ENCODE data around the gene ACTN4. TPM values are rescaled to one million over a fixed set of nuclear protein-coding genes. Genes with fewer than 3 reads are reported as not detected.

Gene ACTN4
- polyA plus RNA-seq, 1 experiment = 970 TPM

DNA sequence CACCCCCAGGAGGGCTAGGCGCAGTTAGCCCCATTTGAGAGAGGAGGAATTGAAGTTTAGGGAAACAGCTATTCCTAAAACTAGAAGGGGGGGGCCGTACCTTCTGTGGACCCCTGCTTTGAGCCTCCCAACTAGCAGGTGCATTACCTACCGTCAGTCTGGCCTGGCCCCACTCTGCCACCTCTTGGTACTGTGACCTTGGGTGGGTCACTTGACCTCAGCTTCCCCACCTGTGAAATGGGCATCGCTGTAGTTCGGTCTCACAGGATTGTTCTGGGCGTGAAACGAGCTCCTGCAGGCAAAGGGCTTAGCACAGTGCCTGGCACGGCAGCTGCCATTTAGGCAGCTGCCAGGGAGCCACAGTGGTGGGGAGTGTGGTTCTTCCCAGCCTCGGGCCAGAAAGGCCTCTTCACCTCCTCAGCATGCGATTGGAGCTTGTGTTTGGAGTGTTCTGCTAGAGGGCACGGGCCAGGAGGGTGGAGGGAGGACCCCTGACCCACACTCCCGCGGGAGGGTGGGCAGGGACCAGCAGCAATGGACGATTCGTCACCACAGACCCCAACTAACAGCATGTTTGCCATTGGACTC is 64.8 kb downstream of the ACTN4 start:
- ChIA-PET POLR2A (interaction anchor here (1.4 kb wide), 1 partner anchor 20 kb away, joined by 4 read pairs; no protein-coding TSS in a partner anchor), CTCF (interaction anchor here (0.6 to 1.9 kb wide), 5 partner anchors 16 to 77 kb away, joined by 3 to 6 read pairs (median 4); no protein-coding TSS in a partner anchor)
- Histone ChIP-seq H3K27me3 (ENCODE audit: control insufficient read depth, insufficient read depth, low read length) (no peaks in the 10 kb centered on the region), H3K4me3 (ENCODE audit: low read depth, low read length) (no peak overlapping the region), H3K36me3 (ENCODE audit: control insufficient read depth, insufficient read depth, low read length) (peaks cover 69% of the 10 kb centered on the region)
- TF ChIP-seq, protein P1, sequence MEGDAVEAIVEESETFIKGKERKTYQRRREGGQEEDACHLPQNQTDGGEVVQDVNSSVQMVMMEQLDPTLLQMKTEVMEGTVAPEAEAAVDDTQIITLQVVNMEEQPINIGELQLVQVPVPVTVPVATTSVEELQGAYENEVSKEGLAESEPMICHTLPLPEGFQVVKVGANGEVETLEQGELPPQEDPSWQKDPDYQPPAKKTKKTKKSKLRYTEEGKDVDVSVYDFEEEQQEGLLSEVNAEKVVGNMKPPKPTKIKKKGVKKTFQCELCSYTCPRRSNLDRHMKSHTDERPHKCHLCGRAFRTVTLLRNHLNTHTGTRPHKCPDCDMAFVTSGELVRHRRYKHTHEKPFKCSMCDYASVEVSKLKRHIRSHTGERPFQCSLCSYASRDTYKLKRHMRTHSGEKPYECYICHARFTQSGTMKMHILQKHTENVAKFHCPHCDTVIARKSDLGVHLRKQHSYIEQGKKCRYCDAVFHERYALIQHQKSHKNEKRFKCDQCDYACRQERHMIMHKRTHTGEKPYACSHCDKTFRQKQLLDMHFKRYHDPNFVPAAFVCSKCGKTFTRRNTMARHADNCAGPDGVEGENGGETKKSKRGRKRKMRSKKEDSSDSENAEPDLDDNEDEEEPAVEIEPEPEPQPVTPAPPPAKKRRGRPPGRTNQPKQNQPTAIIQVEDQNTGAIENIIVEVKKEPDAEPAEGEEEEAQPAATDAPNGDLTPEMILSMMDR (IDR thresholded peaks at IDR 0.05; ENCODE audit: insufficient read depth, low read depth, low read length) = no peak
- no peak for DNase-seq (ENCODE audit: low read depth)

DNA sequence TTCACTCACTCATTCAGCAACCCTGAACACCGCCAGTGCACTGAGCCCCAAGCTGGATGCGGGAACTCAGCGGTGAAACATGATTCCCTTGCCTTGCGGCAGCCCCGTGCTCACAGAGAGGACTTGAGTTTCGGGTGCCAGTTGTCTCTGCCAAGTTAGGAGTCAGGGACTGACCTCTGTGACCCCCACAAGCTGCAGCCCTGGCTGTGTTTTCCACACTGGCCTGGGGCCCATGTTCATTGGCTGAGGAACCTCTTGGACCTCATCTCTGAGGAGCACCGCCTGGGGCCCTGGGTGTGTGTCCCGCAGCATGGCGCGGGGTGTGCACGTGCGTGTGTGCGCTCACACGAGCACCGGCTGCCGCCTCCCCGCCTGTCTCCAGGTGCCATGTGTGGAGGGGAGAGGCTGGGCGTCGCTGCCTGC is 65.8 kb downstream of the ACTN4 start:
- ChIA-PET CTCF (interaction anchor here (1.0 kb wide), 2 partner anchors 78 to 217 kb away, joined by 3 to 5 read pairs; partner anchors contain the start of genes MRPS12 and SARS2), POLR2A (no interaction called here)
- no peaks in the 10 kb centered on the region for H3K27me3 ChIP-seq (ENCODE audit: control insufficient read depth, insufficient read depth, low read length)
- H3K4me3 ChIP-seq (ENCODE audit: low read depth, low read length) = no peak overlapping the region
- DNase-seq (ENCODE audit: low read depth) = no peak
- TF ChIP-seq, protein P1 (IDR thresholded peaks at IDR 0.05; ENCODE audit: insufficient read depth, low read depth, low read length) = no peak
- peaks cover 71% of the 10 kb centered on the region for H3K36me3 ChIP-seq (ENCODE audit: control insufficient read depth, insufficient read depth, low read length)

DNA sequence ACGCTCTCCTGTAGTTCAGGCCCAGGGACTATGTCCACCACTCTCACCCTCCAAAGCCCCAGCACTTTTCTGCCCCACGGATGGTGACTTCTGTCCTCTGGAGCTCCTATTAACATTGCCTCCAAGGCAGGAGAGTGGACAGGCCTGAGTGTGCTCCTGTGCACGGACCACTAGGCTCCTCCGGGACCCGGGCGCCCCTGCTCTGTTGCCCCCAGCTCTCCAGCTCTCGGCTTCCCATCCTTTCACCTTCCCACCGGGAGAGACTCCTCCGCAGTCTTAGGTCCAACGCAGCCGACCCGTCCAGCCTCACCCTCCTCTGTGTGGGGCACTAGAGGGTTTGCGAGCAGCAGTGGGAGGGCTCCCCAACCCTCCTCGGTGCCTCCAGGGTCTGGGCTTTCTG is 66.4 kb downstream of the ACTN4 start:
- Histone ChIP-seq H3K27me3 (ENCODE audit: control insufficient read depth, insufficient read depth, low read length) (no peaks in the 10 kb centered on the region), H3K36me3 (ENCODE audit: control insufficient read depth, insufficient read depth, low read length) (peaks cover 70% of the 10 kb centered on the region), H3K4me3 (ENCODE audit: low read depth, low read length) (no peak overlapping the region)
- POLR2A ChIA-PET = no interaction called here
- CTCF ChIA-PET = interaction anchor here (1.0 kb wide), 1 partner anchor 217 kb away, joined by 3 read pairs; the partner anchor contains the start of genes MRPS12 and SARS2
- DNase-seq (ENCODE audit: low read depth) = no peak
- TF ChIP-seq, protein P1 (IDR thresholded peaks at IDR 0.05; ENCODE audit: insufficient read depth, low read depth, low read length) = no peak

DNA sequence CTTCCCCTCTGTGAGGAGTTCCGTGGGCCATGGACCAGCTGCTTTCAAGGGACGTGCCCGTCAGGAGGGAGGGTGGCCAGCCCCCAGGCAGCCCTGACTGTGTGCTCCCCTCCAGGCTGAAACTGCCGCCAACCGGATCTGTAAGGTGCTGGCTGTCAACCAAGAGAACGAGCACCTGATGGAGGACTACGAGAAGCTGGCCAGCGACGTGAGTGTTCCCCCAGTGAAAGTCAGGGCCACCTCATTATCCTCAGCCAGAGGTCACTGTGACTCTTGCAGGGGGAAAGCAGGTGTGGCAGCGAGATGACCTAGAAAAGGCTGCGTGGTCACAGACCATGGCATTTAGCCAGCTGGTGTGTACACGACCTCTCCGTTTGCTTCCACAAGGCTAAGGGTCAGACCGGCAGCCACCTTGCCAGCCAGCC is 66.9 kb downstream of the ACTN4 start:
- Histone ChIP-seq H3K27me3 (ENCODE audit: control insufficient read depth, insufficient read depth, low read length) (no peaks in the 10 kb centered on the region), H3K4me3 (ENCODE audit: low read depth, low read length) (no peak overlapping the region), H3K36me3 (ENCODE audit: control insufficient read depth, insufficient read depth, low read length) (peaks cover 67% of the 10 kb centered on the region)
- TF ChIP-seq, protein P1 (IDR thresholded peaks at IDR 0.05; ENCODE audit: insufficient read depth, low read depth, low read length) = no peak
- no peak for DNase-seq (ENCODE audit: low read depth)
- ChIA-PET CTCF (interaction anchor here (1.0 kb wide), 1 partner anchor 216 kb away, joined by 3 read pairs; the partner anchor contains the start of genes MRPS12 and SARS2), POLR2A (no interaction called here)

DNA sequence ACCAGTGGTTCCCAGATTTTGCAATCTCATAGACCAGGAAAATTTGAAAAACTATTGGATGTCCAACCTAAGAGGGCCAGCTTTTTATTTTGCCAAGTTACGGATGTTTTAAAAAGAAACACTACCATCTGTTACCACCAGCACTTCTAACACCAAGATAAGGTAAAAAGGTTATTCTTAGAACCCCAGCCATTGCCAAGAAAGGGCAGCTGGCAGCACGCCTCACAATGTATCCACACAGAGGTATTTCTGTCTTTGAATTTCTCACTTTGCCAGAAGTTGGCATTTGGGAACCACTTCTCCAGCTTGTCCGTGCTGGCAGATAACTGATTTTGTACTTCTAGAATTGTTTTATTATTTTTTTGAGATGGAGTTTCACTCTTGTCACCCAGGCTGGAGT is 68.1 kb downstream of the ACTN4 start:
- TF ChIP-seq, protein P1 (IDR thresholded peaks at IDR 0.05; ENCODE audit: insufficient read depth, low read depth, low read length) = no peak
- no peaks in the 10 kb centered on the region for H3K27me3 ChIP-seq (ENCODE audit: control insufficient read depth, insufficient read depth, low read length)
- H3K36me3 ChIP-seq (ENCODE audit: control insufficient read depth, insufficient read depth, low read length) = peaks cover 66% of the 10 kb centered on the region
- ChIA-PET POLR2A (no interaction called here), CTCF (interaction anchor here (0.7 to 1.6 kb wide), 2 partner anchors 18 to 80 kb away, joined by 3 read pairs; no protein-coding TSS in a partner anchor)
- H3K4me3 ChIP-seq (ENCODE audit: low read depth, low read length) = no peak overlapping the region
- no peak for DNase-seq (ENCODE audit: low read depth)

Measured in BJ (cell line).